Anterior cingulate cortex (tissue), 58 donors: ENCODE measurements around the gene AKT1.
"Not testable (repeated sequence)": the region's sequence is repeated elsewhere in the genome, so short reads cannot be mapped to it uniquely, and the experiment has no call there.

ENCODE experiments used
- DNase-seq, 58 donors: peaks; one replicate each; lab custom pipeline; 2025; lab: John Stamatoyannopoulos, UW

The AKT1 gene

DNA sequence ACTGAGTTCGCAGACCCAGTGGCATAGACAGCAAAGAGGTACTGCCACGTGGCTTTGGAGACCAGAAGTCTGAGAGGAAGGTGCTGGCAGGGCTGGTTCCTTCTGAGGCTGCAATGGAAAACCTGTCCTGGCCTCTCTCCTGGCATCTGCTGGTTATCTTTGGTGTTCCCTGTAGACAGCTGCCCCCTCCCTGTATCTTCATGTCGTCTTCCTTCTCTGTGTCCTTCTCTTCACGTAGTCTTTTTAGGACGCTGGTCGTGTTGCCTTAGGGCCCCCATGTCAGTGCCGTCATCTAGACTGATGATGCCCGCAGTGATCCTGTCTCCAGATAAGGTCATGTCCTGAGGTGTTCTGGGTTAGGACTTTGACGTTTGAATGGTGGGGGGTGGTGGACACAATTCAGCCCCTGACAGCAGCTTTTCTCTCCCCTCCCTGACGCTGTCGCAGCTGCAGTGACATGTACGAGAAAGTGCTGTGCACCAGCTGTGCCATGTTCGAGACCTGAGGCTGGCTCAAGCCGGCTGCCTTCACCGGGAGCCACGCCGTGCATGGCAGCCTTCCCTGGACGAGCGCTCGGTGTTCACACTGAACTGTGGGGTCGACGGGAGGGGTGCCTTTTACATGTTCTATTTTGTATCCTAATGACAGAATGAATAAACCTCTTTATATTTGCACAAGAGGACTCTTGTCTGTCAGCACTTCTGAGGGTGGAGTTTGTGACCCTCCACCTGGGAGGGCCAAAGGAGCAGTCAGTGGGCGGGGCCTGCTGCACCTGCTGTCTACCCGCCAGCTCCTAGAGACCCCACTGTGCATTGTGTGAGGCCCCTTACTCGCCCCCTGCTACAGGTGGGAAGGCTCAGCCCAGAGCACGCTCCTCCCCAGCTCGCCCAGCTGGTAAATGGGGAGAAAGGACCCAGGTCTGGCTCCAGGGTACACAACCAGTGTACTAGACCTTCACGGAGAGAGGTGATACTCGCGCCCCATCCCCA lies 36.3 kb downstream of the AKT1 start:
- DNase-seq, result no peak

DNA sequence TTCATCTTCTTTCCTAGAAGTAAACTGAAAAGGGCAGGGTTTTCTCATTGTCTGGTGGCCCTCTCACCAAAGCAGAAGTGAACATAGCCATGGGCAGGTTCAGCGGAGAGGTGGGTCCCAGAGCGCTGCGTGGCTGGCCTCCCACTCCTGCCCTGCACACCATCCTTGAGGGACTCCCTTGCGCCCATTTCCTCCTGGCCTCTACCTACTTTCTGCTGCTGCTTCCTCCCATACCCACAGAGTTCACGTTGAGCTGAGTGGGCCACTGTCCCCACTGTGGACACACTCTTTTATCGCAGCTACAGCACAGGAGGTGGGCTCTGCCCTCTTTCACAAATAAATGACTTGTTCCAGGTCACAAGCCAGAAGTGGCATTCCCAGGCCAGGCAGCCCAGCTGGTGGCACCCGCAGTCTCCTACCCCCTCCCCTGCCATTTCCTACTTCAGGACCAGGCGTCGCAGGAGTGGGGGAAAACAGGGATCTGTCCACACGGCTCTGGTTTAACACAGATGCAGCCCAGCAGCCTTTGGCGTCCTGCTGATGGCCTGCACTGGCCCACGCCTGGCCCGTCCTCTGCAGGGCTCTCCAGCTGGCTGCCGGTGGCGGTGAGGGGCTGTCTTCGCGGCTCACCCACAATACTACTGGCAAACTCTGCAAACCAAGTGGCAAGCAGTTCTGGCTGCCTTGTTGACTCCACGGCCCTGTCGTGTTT lies 37.7 kb downstream of the AKT1 start:
- DNase-seq, result no peak

DNA sequence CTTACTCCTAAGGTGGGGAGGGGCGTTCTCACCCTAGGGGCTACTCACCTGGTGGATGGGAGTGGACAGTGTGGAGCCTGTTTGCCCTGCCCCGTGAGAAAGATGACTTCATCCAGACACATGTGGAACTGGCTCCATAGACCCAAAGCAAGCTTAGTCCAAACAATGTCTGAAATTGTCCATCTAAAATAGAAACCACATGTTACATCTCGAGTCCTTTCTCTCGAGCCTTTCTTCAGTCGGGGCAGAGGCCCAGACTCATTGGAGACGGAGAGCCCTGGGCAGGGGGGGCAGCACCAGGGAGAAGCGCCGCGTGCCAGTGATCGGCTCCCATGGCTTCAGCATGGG lies 38.3 kb downstream of the AKT1 start:
- no peak for DNase-seq

DNA sequence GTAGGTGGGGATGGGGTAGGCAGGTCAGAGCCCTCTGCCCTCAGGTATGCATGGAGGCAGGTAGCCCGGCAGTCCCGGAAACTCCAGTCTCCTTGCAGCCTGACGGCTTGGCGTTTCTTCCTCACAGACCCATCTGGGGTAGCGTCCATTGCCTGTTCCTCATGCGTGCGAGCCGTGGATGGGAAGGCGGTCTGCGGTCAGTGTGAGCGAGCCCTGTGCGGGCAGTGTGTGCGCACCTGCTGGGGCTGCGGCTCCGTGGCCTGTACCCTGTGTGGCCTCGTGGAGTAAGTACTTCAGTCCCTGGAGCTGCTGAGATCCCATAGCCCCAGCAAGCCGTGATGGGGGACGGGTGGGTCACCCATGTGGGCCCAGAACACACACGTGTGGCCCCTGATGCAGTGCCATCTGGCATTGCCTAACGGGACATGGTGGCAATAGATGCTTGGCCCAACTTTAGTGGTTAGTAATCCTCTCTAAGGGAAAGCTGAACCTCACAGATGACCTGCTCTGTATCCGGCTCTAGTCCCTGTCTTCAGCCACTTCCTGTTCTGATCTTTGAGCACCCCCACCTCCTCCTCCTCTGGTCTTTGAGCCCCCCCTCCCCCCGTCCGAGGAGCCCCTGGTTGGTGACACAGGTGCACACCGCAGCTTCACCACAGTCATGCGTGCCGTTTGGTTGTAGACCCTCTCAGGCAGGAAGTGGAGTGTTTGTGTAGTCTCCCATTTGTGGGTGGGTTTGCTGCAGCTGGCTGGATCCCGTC lies 38.9 kb downstream of the AKT1 start:
- DNase-seq, result no peak

DNA sequence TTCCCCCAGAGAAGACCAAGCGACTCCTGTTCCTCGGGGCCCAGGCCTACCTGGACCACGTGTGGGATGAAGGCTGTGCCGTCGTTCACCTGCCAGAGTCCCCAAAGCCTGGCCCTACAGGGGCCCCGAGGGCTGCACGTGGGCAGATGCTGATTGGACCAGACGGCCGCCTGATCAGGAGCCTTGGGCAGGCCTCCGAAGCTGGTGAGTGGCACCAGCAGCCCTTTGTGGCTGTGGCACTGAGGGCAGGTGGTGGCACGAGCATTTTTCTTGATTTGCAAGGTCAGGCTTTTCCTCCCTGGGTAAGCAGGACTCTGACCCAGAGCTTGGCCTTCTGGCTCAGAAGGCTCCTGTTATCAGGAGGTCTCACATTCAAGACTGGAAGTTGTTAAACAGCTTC lies 39.9 kb downstream of the AKT1 start:
- no peak for DNase-seq

DNA sequence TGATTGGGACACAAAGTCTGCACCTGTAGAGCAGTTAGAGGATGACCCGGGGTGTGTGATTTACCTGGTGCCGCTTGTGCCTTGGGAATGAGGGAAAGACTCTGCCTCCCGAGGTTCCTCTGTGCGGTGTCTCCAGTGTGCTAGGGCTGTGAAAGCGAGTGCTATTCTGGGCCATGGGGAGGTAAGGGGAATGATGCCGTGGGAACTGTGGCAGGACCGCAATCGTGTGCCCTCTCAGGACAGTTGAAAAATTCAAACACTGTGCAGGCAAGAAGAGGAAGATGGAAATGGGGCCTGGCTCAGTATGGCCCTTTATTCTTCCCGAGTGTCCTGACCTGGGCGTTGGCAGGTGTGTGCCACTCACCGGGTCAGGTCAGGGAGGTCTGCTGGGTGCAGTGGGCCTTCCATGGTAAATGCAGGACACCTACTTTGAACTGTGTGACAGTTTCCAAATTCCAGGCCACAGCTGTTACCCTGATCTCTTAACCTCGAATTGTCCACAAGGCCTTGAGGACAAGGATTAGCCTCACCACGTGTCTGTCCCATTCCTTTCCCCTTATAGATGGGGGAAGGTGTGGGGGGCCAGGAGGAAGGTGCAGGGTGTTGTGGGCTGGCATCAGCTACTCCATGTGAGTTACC lies 41.2 kb downstream of the AKT1 start:
- no peak for DNase-seq

DNA sequence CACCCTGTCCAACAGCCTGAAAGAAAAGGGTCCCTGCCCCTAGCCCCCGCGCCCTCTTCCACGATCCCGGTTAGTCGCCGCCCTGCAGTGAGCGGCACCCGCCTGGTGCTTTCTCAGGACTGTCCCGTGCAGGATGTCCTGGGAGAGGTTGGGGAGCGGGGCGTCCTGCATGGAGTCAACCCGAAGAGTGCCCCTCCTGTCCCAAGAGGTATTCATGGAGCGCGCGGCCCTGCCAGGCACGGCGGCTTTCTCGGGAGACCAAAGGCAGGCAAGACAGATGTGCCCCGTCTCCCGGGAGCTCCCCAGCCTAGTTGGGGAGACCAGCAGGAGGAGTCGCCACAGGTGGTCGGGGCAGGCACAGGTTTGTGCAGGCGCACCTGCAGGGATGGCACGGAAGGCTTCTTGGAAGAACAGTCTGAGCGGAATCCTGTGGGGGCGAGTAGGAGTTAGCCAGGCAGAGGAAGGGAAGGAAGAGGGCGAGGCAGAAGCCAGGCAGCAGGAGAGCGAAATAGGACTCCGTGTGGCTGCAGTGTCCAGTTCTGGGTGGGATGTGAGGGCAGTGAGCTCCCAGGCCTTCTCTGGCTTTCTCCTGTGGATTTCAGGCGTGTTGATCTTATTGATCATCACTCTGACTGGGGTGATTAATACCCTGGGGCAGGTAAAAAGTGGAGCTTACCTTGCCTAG lies 41.9 kb downstream of the AKT1 start:
- peak in 2 of 58 donors; percentile 18 to 56 for DNase-seq

DNA sequence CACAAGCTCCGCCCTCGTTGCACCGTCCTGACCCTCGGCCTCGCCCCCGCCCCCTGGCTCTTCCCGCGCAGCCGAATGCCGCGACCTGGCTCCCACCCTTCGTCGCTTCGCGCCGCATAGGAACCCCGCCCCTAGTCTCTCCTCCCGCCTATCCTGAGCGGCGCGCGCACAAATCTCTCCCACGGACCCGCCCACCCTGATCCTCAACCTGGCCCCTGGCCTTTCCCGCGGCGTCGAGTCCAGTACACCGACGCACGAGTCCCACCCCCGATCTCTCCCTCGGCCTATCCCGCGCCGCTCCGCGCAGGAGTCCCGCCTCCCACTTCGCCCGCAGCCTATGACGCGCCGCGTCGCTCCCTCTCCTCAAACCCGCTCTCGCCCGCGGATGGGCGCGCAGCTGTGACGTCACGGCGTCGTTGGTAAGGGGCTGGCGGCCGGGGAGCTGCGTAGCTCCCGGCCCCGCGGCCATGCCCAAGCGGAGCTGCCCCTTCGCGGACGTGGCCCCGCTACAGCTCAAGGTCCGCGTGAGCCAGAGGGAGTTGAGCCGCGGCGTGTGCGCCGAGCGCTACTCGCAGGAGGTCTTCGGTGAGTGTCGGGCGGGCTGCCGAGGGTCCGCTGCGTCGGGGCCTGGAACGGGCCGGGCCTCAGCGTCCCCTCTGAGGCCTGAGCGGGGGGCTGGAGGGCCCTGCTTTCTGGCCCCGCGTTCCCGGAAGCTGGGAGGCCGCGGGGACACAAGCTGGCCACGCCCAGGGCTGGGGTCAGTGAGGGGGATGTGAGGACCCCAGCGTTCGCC lies 42.6 kb downstream of the AKT1 start, which contains the start of gene SIVA1:
TSS of gene SIVA1 (plus strand) at position 413 of the 793 bp plus-strand sequence. CDS start at position 468, 55 bp downstream.
- peak; percentile 91 to 100 (median 100) for DNase-seq

DNA sequence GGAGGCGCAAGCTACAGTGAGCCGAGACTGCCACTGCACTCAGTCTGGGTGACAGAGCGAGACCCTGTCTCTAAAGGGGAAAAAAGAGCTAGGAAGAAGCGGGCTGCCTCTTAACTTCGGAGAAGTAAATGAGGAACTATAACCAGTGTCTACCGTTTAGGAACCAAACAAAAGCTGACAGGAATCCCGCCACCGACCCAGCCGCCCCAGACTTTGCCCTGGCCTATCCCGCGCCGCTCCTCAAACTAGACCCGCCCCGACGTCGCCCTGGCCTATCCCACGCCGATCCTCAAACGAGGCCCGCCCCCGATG lies 43.2 kb downstream of the AKT1 start:
- DNase-seq, result peak in 1 of 58 donors; percentile 99

DNA sequence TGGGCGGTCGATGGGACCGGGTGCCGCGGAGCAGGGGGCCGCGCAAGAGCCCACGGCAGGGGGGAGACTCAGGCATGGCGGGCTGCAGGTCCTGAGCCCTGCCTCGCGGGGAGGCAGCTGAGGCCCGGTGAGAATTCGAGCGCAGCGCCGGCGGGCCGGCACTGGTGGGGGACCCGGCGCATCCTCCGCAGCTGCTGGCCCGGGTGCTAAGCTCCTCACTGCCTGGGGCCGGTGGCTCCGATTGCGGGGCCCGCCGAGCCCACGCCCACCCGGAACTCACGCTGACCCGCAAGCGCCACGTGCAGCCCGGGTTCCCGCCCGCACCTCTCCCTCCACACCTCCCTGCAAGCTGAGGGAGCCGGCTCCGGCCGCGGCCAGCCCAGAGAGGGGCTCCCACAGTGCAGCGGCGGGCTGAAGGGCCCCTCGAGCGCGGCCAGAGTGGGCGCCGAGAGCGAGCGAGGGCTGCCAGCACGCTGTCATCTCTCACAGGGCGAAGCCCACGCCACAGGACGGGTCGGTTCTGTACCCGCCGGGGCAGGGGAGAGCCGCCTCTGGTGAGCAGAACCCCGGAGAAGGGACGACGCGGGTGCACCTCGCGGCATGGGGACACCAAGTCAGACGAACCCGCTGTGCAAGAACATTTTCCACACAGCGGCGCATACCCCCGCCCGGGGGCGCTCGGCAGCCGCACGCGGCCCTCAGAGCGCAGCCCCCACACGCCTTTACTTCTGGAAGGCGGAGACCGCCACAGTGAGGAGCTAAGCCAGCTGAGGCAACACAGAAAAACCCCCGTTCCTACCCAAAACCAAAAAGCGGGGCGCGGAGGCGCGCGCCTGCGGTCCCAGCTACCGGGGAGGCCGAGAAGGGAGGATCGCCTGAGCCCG lies 43.8 kb downstream of the AKT1 start:
- peak in 1 of 58 donors; percentile 69 for DNase-seq

DNA sequence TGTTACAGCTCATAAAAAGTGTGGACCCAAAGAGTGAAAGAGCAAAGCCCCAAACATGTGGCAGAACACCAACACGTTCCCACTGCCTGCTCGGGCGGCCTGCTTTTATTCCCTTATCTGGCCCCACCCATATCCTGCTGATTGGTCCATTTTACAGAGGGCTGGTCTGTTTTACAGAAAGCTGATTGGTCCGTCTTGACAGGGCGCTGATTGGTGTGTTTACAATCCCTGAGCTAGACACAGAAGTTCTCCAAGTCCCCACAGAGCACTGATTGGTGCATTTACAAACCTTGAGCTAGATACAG lies 44.8 kb downstream of the AKT1 start:
- not testable (repeated sequence) for DNase-seq

DNA sequence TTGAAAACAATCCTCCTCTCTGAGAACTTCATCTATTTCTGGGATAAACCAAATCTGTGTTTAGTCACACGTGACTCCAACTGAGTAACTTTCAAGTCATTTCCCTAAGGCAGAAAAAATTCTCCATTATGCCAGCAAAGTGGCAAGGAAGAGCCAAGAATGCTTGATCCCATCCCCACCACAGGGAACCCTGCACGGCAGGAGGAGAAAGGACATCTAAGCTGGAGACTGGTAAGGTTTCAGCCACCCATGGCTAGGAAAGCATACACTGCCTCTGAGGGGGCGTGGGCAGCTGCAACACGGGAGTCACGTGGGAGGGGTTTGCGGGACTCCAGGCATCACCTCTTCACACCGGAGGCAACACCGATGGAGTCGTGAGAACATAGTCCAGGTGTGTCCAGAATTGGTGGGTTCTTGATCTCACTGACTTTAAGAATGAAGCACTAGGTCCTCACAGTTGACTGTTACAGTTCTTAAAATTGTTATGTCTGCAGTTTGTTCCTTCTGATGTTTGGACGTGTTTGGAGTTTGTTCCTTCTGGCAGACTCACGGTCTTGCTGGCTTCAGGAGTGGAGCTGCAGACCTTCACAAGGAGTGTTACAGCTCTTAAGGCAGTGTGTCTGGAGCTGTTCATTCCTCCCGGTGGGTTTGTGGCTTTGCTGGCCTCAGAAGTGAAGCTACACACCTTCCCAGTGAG lies 45.3 kb downstream of the AKT1 start:
- DNase-seq, result no peak

DNA sequence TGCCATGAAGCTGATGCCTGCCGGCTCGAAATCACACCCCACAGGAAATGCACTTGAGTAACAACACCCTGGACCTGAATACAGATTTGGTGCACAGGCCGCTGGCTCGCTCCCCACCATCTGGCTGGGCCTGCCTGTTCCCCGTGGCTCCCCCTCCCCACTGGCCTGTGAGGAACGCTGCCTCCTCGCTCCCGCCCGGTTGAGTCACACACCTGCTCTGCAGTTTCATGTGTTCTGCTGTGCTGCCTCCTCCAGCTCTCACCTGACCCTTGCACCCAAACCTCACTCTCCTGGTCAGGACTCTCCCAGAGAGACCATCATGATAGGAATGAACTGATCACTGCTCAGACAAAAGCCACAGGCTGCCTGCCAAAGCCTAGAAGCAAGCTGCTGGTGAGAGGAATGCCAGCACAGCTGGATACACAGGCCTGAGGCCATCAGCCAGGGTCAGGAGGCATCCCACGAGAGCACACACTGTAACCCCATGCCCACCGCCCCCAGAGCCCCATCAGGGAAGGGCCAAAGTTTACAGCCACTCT lies 46.4 kb downstream of the AKT1 start:
- DNase-seq, result peak in 37 of 58 donors; percentile 23 to 81 (median 65)

DNA sequence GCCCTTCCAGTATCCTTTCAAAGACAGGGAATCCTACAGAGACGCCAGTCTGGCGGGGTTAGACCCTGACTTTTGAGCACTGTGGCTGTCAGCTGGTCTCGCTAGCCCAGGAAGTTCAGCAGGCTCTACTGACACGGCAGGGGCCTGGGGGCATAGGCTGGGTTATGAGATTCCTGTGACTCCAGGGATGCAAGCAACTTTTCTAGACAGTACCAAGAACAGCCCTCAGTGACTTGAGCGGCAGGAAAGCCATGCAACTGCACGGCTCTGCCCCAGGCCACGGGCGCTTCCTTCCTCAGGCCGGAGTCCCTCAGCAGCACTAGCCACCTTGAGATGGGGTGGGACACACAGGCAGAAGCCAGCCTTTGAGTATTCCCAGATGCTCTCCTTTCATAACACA lies 47.7 kb downstream of the AKT1 start:
- no peak for DNase-seq

DNA sequence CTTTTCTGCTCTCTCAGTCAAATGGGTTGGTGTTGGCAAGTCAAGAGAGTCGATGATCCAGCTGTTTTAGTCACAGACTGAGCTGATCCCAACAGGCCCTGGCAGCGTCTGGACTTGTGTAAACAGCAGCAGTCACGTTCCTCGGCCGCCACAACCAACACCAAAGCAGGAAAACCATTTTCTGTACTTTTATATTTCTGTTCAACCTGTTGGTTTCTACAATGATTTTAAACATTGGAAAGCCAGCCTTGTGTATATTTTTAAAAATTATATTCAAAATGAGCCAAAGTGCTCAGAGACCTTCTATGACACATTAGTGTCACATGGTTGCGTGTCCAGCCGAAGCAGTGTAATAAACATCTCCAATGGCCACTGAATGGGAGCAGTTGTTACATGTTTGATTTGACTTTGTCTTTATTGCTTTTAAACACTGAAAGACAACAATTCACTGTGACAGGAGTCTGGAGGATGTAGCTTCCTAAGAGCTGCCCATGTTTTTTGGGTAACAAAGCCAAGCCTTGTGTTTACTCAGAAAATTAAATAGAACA lies 48.5 kb downstream of the AKT1 start:
- peak in 5 of 58 donors; percentile 21 to 46 (median 27) for DNase-seq

DNA sequence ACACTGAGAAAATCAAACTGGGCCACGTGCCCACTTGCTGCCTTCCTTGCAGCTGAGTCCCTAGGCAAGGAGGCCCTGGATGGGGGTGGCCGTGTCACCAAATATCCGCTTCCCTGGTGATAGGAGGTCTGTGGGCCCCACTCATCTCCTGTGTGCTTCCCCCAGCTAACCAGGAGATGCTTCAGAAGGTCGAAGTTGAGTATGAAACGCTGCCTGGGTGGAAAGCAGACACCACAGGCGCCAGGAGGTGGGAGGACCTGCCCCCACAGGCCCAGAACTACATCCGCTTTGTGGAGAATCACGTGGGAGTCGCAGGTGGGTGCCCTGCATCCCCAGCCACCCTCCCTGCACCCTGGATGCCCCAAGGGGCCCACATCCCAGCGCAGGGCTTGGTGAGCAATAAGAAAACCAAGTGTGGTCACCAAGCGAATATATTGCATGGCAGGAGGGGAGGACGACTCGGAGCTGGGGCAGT lies 49.4 kb downstream of the AKT1 start:
- DNase-seq, result no peak

DNA sequence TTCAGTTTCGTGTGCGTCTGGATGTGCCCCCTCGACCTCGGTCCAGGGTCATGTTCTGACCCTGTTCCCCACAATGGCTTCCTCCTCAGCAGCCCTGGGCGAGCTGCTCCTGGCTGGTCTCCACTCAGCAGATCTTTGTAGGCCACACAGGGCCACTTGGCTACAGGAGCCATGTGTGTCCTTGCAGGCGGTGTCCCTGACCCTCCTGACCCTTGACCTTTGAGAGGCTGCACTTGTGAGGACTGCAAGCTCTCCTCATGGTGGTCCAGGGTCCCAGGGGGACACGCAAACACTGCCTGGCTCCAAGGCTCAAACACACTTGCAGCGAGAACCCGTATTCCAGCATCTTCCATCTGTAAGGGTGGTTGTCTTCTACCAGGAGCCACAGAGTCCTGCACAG lies 50.1 kb downstream of the AKT1 start:
- no peak for DNase-seq
